Measurements from ENCODE around the gene POGZ.
A peak's percentile ranks its signal among the peaks of the same experiment; 100 is the strongest.

Gene POGZ

GRCh38 chr1:151502035-151502700 lies 42.9 kb upstream of the POGZ start:
- TF ChIP-seq CTCF (IDR thresholded peaks at IDR 0.05; ENCODE audit: insufficient read depth, low read depth, low read length, missing control alignments): no peak
- no peak for DNase-seq (ENCODE audit: low read depth)
- no peak overlapping the region for H3K4me3 ChIP-seq (ENCODE audit: low read depth, low read length)

- no peak for DNase-seq (ENCODE audit: low read depth)
- no peak for TF ChIP-seq CTCF (IDR thresholded peaks at IDR 0.05; ENCODE audit: insufficient read depth, low read depth, low read length, missing control alignments)
- no peak overlapping the region for H3K4me3 ChIP-seq (ENCODE audit: low read depth, low read length)
Observed at GRCh38 chr1:151501474-151501873, 42.2 kb upstream of the POGZ start.

- no peak overlapping the region for H3K4me3 ChIP-seq (ENCODE audit: low read depth, low read length)
- TF ChIP-seq CTCF (IDR thresholded peaks at IDR 0.05; ENCODE audit: insufficient read depth, low read depth, low read length, missing control alignments): no peak
- no peak for DNase-seq (ENCODE audit: low read depth)
Observed at GRCh38 chr1:151499930-151500329, 40.6 kb upstream of the POGZ start.

- no peak for DNase-seq (ENCODE audit: low read depth)
- TF ChIP-seq CTCF (IDR thresholded peaks at IDR 0.05; ENCODE audit: insufficient read depth, low read depth, low read length, missing control alignments): no peak
- no peak overlapping the region for H3K4me3 ChIP-seq (ENCODE audit: low read depth, low read length)
Observed at GRCh38 chr1:151499365-151499764, 40.1 kb upstream of the POGZ start.

- no peak overlapping the region for H3K4me3 ChIP-seq (ENCODE audit: low read depth, low read length)
- no peak for TF ChIP-seq CTCF (IDR thresholded peaks at IDR 0.05; ENCODE audit: insufficient read depth, low read depth, low read length, missing control alignments)
- DNase-seq (ENCODE audit: low read depth): no peak
Observed at GRCh38 chr1:151495316-151495715, 36.0 kb upstream of the POGZ start.

GRCh38 chr1:151494741-151495281 lies 35.5 kb upstream of the POGZ start:
- no peak overlapping the region for H3K4me3 ChIP-seq (ENCODE audit: low read depth, low read length)
- peak; percentile 37 for DNase-seq (ENCODE audit: low read depth)
- no peak for TF ChIP-seq CTCF (IDR thresholded peaks at IDR 0.05; ENCODE audit: insufficient read depth, low read depth, low read length, missing control alignments)

- no peak for DNase-seq (ENCODE audit: low read depth)
- no peak for TF ChIP-seq CTCF (IDR thresholded peaks at IDR 0.05; ENCODE audit: insufficient read depth, low read depth, low read length, missing control alignments)
- no peak overlapping the region for H3K4me3 ChIP-seq (ENCODE audit: low read depth, low read length)
Observed at GRCh38 chr1:151493042-151493441, 33.7 kb upstream of the POGZ start.
